K562 (cell line): Measurements from ENCODE around the gene MT1A. TPM values are rescaled to one million over a fixed set of nuclear protein-coding genes. Genes with fewer than 3 reads are reported as not detected.

ENCODE experiments used
- ATF1 ChIP-seq, 2 experiments: fragments of 450-650 bp in 1 of 2; IDR thresholded peaks; 2 replicates each; pipeline ENCODE4 v1.6.1; 2016; ENCODE audit warnings: missing compliant biosample characterization in 1 of 2, missing genetic modification characterization in 1 of 2
- DDX20 ChIP-seq: fragments of 450-650 bp; IDR thresholded peaks from 2 replicates; pipeline ENCODE4 v1.6.1; 2016; ENCODE audit warnings: missing genetic modification characterization, low read depth, mild to moderate bottlenecking, missing compliant biosample characterization, moderate library complexity
- ESRRA ChIP-seq: fragments of 450-650 bp; IDR thresholded peaks from 2 replicates; pipeline ENCODE4 v1.6.1; 2014; ENCODE audit warnings: low read depth, mild to moderate bottlenecking, moderate library complexity, borderline replicate concordance
- EZH2 ChIP-seq: IDR thresholded peaks from 2 replicates; pipeline ENCODE4 v1.6.1; 2012; ENCODE audit warnings: low read depth, mild to moderate bottlenecking, inconsistent platforms, low read length, borderline replicate concordance
- FOXA3 ChIP-seq, 2 experiments: fragments of 450-650 bp in 1 of 2; sonication (generic) in 1 of 2; formaldehyde crosslinking; IDR thresholded peaks in 1 of 2; conservative IDR thresholded peaks in 1 of 2; 2 replicates each; pipeline versions ENCODE4 v1.4.0 to v1.8.0; 2020 to 2022; ENCODE audit warnings: mild to moderate bottlenecking in 2 of 2, missing genetic modification reagents in 1 of 2
- HLTF ChIP-seq: fragments of 450-650 bp; IDR thresholded peaks from 2 replicates; pipeline ENCODE4 v1.6.1; 2016
- HNRNPK ChIP-seq: fragments of 200-400 bp; formaldehyde crosslinking; IDR thresholded peaks from one replicate; pipeline ENCODE4 v1.6.1; 2018; ENCODE audit warnings: mild to moderate bottlenecking, low read depth, low read length; ENCODE audit not compliant: poor library complexity, severe bottlenecking
- ILF3 ChIP-seq: fragments of 450-650 bp; IDR thresholded peaks from 2 replicates; pipeline ENCODE4 v1.6.1; 2018; ENCODE audit warnings: antibody characterized with exemption, mild to moderate bottlenecking, moderate library complexity, borderline replicate concordance
- KDM5B ChIP-seq: fragments of 200-600 bp; sonication (generic); IDR thresholded peaks from 2 replicates; pipeline ENCODE4 v1.6.1; 2012; ENCODE audit warnings: low read depth, mild to moderate bottlenecking, moderate library complexity, low read length, control low read depth, inconsistent platforms; ENCODE audit not compliant: insufficient replicate concordance
- MXI1 ChIP-seq: IDR thresholded peaks from 2 replicates; pipeline ENCODE4 v1.6.1; 2011; ENCODE audit warnings: low read depth, mild to moderate bottlenecking, improper control_type of control experiment, low read length
- NONO ChIP-seq, 2 experiments: fragments of 200-400 bp in 1 of 2; fragments of 450-650 bp in 1 of 2; formaldehyde crosslinking in 1 of 2; IDR thresholded peaks; 2 replicates each; pipeline ENCODE4 v1.6.1; 2017; ENCODE audit warnings: low read depth in 2 of 2, mild to moderate bottlenecking in 2 of 2, moderate library complexity in 2 of 2, low read length in 1 of 2
- PHF21A ChIP-seq: fragments of 450-650 bp; IDR thresholded peaks from 2 replicates; pipeline ENCODE4 v1.6.1; 2017; ENCODE audit warnings: low read depth, borderline replicate concordance
- POLR2AphosphoS2 ChIP-seq: IDR thresholded peaks from 2 replicates; pipeline ENCODE4 v1.6.1; 2012; ENCODE audit warnings: low read length, improper control_type of control experiment
- ZNF12 ChIP-seq: sonication (generic); formaldehyde crosslinking; IDR thresholded peaks from 2 replicates; pipeline ENCODE4 v1.4.0; 2020; ENCODE audit warnings: mild to moderate bottlenecking, missing genetic modification reagents
- polyA plus RNA-seq, 8 experiments: library from polyadenylated mRNA; depleted of rRNA in 4 of 8; stranded (reverse) in 5 of 8; unstranded in 3 of 8; fragments of >200 nt; fragmentation: Nextera tagmentation in 2 of 8; fragmentation: Illumina TruSeq in 1 of 8; extraction: Ambion mirVana in 2 of 8; extraction: Trizol in 1 of 8; gene quantifications; 2 replicates each; pipeline versions ENCODE4 v1.2.1 to v1.2.3, GENCODE V29; 2011 to 2014; ENCODE audit warnings: inconsistent platforms in 1 of 8, missing spikeins in 1 of 8
- total RNA-seq, 7 experiments: library from RNA; depleted of rRNA in 6 of 7; stranded (reverse); fragments of >200 nt in 6 of 7; fragmentation: Illumina TruSeq in 2 of 7; extraction: Trizol in 2 of 7; gene quantifications; 2 replicates each; pipeline versions ENCODE4 v1.2.1 to v1.2.3, GENCODE V29; 2011 to 2021; ENCODE audit warnings: low replicate concordance in 1 of 7
- TF ChIP-seq, protein P1 (sequence below): IDR thresholded peaks from 2 replicates; pipeline ENCODE4 v1.6.1; 2016; ENCODE audit warnings: missing genetic modification characterization, missing compliant biosample characterization
- TF ChIP-seq, protein P2 (sequence below): IDR thresholded peaks from 2 replicates; pipeline ENCODE4 v1.6.1; 2011; ENCODE audit warnings: borderline replicate concordance, low read depth, mild to moderate bottlenecking, moderate library complexity, low read length; ENCODE audit not compliant: insufficient read depth, poor library complexity, severe bottlenecking
- TF ChIP-seq, protein P3 (sequence below): fragments of 450-650 bp; formaldehyde crosslinking; IDR thresholded peaks from 2 replicates; pipeline ENCODE4 v1.4.0; 2022; ENCODE audit warnings: mild to moderate bottlenecking, moderate library complexity
- TF ChIP-seq, protein P4 (sequence below): sonication (generic); formaldehyde crosslinking; IDR thresholded peaks from 2 replicates; pipeline ENCODE4 v1.8.1; 2023; ENCODE audit warnings: mild to moderate bottlenecking, missing genetic modification reagents

The MT1A gene
- total and polyA plus RNA-seq, 9 of the 15 experiments (the other 6 are each of a cell fraction or from before 2014, with no cell fraction given): 0.23 TPM; not detected in 8

DNA sequence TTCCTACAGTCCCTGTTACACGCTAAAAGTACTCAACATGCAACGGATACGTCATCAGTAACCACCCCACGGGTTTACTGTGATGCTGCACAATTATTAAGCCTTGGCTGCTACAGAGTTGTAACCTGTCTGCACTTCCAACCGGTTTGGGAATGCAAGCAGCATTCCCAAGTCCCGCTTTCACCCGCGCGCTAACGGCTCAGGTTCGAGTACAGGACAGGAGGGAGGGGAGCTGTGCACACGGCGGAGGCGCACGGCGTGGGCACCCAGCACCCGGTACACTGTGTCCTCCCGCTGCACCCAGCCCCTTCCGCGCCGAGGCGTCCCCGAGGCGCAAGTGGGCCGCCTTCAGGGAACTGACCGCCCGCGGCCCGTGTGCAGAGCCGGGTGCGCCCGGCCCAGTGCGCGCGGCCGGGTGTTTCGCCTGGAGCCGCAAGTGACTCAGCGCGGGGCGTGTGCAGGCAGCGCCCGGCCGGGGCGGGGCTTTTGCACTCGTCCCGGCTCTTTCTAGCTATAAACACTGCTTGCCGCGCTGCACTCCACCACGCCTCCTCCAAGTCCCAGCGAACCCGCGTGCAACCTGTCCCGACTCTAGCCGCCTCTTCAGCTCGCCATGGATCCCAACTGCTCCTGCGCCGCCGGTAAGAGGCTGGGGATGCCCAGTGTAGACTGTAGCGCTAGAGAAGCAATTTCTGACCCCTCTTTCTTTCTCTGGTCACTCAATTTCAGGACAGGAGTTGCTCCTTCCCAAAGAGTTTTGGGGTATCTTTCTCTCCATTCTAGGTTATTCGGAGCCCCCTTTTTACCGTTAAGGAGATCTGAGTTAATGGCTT is 30.2 kb upstream of the MT1A start, which contains the start of gene MT2A (continued):
- peak; percentile 48; the same call in 1 of the 2 replicates for TF ChIP-seq ESRRA
- TF ChIP-seq DDX20: no peak
- TF ChIP-seq, protein P1, sequence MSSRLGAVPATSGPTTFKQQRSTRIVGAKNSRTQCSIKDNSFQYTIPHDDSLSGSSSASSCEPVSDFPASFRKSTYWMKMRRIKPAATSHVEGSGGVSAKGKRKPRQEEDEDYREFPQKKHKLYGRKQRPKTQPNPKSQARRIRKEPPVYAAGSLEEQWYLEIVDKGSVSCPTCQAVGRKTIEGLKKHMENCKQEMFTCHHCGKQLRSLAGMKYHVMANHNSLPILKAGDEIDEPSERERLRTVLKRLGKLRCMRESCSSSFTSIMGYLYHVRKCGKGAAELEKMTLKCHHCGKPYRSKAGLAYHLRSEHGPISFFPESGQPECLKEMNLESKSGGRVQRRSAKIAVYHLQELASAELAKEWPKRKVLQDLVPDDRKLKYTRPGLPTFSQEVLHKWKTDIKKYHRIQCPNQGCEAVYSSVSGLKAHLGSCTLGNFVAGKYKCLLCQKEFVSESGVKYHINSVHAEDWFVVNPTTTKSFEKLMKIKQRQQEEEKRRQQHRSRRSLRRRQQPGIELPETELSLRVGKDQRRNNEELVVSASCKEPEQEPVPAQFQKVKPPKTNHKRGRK (tag): no peak
- no peak for TF ChIP-seq FOXA3 (CRISPR knock-in tag; conservative IDR thresholded peaks at IDR 0.05 in 1 of 2, IDR thresholded peaks at IDR 0.05 in 1 of 2)
- TF ChIP-seq HNRNPK: no peak
- peak; percentile 43 to 58; a peak in 2 of 4 replicates for TF ChIP-seq NONO (IDR thresholded peaks at IDR 0.05; ENCODE audit: low read depth in 2 of 2, low read length in 1 of 2)
- TF ChIP-seq ZNF12 (CRISPR knock-in tag): no peak
- no peak for TF ChIP-seq HLTF
- peak; percentile 69 for TF ChIP-seq KDM5B
- peak; percentile 76 for TF ChIP-seq MXI1
- TF ChIP-seq, protein P2, sequence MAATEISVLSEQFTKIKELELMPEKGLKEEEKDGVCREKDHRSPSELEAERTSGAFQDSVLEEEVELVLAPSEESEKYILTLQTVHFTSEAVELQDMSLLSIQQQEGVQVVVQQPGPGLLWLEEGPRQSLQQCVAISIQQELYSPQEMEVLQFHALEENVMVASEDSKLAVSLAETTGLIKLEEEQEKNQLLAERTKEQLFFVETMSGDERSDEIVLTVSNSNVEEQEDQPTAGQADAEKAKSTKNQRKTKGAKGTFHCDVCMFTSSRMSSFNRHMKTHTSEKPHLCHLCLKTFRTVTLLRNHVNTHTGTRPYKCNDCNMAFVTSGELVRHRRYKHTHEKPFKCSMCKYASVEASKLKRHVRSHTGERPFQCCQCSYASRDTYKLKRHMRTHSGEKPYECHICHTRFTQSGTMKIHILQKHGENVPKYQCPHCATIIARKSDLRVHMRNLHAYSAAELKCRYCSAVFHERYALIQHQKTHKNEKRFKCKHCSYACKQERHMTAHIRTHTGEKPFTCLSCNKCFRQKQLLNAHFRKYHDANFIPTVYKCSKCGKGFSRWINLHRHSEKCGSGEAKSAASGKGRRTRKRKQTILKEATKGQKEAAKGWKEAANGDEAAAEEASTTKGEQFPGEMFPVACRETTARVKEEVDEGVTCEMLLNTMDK: no peak
- TF ChIP-seq EZH2: no peak
- no peak for TF ChIP-seq POLR2AphosphoS2
- TF ChIP-seq, protein P3, sequence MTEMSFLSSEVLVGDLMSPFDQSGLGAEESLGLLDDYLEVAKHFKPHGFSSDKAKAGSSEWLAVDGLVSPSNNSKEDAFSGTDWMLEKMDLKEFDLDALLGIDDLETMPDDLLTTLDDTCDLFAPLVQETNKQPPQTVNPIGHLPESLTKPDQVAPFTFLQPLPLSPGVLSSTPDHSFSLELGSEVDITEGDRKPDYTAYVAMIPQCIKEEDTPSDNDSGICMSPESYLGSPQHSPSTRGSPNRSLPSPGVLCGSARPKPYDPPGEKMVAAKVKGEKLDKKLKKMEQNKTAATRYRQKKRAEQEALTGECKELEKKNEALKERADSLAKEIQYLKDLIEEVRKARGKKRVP (CRISPR knock-in tag): no peak; the same call in 1 of the 2 replicates
- TF ChIP-seq ILF3: no peak; the same call in 1 of the 2 replicates
- TF ChIP-seq PHF21A: no peak
- TF ChIP-seq ATF1 (CRISPR knock-in tag; IDR thresholded peaks at IDR 0.05): no peak
- peak; percentile 54; the same call in 1 of the 2 replicates for TF ChIP-seq ATF1 (tag; IDR thresholded peaks at IDR 0.05)
- TF ChIP-seq, protein P4, sequence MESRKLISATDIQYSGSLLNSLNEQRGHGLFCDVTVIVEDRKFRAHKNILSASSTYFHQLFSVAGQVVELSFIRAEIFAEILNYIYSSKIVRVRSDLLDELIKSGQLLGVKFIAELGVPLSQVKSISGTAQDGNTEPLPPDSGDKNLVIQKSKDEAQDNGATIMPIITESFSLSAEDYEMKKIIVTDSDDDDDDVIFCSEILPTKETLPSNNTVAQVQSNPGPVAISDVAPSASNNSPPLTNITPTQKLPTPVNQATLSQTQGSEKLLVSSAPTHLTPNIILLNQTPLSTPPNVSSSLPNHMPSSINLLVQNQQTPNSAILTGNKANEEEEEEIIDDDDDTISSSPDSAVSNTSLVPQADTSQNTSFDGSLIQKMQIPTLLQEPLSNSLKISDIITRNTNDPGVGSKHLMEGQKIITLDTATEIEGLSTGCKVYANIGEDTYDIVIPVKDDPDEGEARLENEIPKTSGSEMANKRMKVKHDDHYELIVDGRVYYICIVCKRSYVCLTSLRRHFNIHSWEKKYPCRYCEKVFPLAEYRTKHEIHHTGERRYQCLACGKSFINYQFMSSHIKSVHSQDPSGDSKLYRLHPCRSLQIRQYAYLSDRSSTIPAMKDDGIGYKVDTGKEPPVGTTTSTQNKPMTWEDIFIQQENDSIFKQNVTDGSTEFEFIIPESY (CRISPR knock-in tag): no peak
